Activated naive CD8-positive, alpha-beta T cell treated with anti-CD3 and anti-CD28 coated beads, Interleukin-2, amount 50 U/mL, for 24 hours (primary cell): Measurements from ENCODE around the gene IL17RD.

ENCODE experiments used
- ATAC-seq: fragments of 150-1000 bp; cut with Tn5 transposase; one replicate; pipeline ENCODE4 v1.10.0; 2021
- DNase-seq: peaks from one replicate; pipeline ENCODE4 v3.0.0; 2021
- H3K27ac Mint-ChIP-seq: one replicate; pipeline ENCODE4 v1.8.0; 2021; ENCODE audit warnings: mild to moderate bottlenecking, mixed read lengths
- H3K27me3 Mint-ChIP-seq: one replicate; pipeline ENCODE4 v1.8.0; 2021; ENCODE audit warnings: mixed read lengths
- H3K36me3 Mint-ChIP-seq: one replicate; pipeline ENCODE4 v1.8.0; 2021; ENCODE audit warnings: low read depth, mixed read lengths
- H3K4me1 Mint-ChIP-seq: one replicate; pipeline ENCODE4 v1.8.0; 2021; ENCODE audit warnings: mixed read lengths
- H3K4me3 Mint-ChIP-seq: one replicate; pipeline ENCODE4 v1.8.0; 2021; ENCODE audit warnings: mild to moderate bottlenecking, moderate library complexity, mixed read lengths
- H3K9me3 Mint-ChIP-seq: one replicate; pipeline ENCODE4 v1.8.0; 2021; ENCODE audit warnings: mixed read lengths

Gene IL17RD

DNA sequence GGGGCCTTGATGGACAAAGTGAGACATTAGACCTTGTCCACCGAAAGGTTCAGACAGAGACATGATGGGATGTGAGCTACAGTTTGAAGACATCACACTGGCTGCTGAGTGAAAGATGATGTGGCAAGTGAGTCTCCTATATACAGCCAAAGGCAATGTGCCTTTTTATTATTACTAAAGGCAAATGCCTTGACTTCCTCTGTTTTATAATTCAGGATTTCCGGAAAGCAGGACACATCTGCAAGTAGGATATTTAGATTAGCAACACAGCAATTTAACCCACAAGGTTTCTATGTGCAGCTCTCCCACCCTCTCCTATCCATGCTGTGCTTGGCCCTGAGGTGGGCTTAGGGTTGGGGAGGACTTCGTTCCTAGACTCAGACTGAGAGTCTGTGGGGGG lies 84.0 kb downstream of the IL17RD start:
- Mint-ChIP-seq H3K36me3 (no peaks in the 10 kb centered on the region), H3K4me3 (no peak overlapping the region), H3K27me3 (peaks cover 46% of the 10 kb centered on the region), H3K4me1 (peaks cover 4% of the 10 kb centered on the region), H3K9me3 (no peaks in the 10 kb centered on the region), H3K27ac (no peak overlapping the region)
- ATAC-seq (no peak), DNase-seq (no peak)

DNA sequence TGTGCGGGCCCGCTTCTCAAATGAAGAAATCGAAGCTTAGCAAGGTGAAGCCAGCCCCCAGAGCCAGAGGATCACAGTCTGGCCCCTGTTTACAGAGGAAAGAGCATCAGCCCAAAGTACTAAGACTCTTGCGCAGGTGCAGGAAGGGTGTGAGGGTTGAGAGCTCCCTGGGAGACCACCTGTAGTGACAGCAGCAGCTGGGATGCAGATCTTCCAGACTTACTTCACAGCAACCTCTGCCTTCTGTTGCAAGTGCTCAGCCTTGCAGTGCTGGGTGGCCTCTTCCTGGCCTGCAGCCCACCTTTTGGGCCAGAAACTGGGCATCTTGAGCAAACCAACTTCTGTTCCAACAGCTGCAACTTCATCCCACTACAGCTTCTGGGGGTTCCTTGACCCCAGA lies 85.0 kb downstream of the IL17RD start:
- H3K27ac Mint-ChIP-seq = no peak overlapping the region

DNA sequence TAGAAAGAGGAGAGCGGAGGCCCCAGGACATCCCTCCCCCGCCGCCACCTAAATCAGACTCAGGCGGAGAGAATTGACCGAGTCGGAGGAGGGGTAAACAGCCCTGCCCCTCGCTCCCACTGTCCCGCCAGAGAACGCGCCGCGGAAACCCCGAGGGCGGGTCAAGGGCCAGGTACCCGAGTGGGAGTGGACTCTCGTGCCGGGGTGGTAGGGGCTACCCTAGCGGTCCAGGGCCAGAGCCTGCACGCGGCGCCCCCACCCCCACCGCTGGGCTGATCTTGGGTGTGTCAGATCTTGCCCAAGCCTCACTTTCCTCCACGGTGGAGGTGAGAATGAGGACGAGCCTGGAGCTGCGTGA lies 85.7 kb downstream of the IL17RD start:
- H3K4me3 Mint-ChIP-seq = peak overlapping the region; percentile 58
- peaks cover 58% of the 10 kb centered on the region for H3K27me3 Mint-ChIP-seq
- no peaks in the 10 kb centered on the region for H3K9me3 Mint-ChIP-seq
- H3K27ac Mint-ChIP-seq = no peak overlapping the region
- ATAC-seq (no peak), DNase-seq (no peak)
- H3K4me1 Mint-ChIP-seq = peaks cover 4% of the 10 kb centered on the region
- no peaks in the 10 kb centered on the region for H3K36me3 Mint-ChIP-seq

More for the DNA sequence above, 85.0 kb downstream of the IL17RD start:
- peak overlapping the region; percentile 58 for H3K4me3 Mint-ChIP-seq
- peaks cover 4% of the 10 kb centered on the region for H3K4me1 Mint-ChIP-seq
- H3K9me3 Mint-ChIP-seq = no peaks in the 10 kb centered on the region
- DNase-seq (no peak), ATAC-seq (no peak)
- H3K27me3 Mint-ChIP-seq = peaks cover 54% of the 10 kb centered on the region
- no peaks in the 10 kb centered on the region for H3K36me3 Mint-ChIP-seq

DNA sequence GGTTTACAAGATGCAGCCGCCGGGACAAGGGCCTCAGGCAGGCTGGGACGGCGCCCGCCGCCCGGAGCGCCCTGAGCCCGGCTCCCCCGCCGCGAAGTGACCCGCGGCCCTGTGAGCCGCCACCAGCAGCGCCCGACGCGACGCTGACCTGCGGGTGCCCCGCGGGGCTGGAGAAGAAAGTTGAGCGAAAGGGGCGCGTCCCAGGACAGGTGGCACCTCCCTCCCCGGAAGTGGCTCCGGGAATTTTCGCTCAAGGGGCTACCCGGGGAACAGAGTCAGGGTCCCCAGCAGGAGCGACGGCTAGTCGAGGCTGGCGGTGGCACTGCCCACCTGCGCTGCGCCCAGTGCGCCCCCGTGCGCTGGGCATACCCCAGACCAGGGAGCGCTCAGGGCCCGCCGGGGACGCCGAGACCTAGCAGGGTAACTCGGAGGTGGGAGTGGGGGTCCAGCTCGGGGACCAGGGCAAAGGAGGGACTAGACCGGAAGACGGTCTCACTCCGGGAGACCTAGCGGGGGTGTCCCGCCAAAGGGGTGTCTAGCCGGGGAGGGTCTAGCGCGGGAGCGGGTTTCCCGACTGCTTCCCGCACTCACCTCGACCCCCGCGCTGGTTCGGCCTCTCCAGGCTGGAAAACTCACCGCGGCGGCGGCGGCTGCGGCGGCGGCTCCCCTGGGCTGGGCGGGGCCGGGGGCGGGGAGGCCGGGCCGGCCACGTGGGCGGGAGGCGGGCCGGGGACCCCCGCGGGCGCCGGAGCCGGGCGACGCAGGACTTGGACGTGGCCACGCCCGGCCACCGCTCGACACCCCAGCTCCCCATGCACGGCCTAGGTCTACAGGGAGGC lies 86.3 kb downstream of the IL17RD start:
- Mint-ChIP-seq H3K27ac (no peak overlapping the region), H3K27me3 (peaks cover 63% of the 10 kb centered on the region), H3K4me3 (peak overlapping the region; percentile 63), H3K4me1 (peaks cover 4% of the 10 kb centered on the region), H3K36me3 (no peaks in the 10 kb centered on the region), H3K9me3 (no peaks in the 10 kb centered on the region)
- ATAC-seq (peak; percentile 31), DNase-seq (peak; percentile 23)

DNA sequence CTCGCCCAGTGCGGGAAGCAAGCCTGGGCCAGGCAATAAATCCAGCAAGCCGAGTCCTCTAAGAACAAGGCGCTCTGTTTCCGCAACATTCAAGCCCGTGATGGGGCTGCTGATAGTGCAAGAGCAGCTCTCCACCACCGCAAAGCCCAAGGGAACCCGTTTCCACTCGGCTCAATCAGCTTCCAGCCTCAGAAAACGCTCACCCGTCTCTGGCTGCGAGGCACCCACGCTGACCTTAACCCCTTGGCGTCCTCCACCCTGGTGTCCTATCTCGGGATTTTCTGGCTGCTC lies 86.9 kb downstream of the IL17RD start:
- no peaks in the 10 kb centered on the region for H3K9me3 Mint-ChIP-seq
- ATAC-seq = peak; percentile 39
- peaks cover 64% of the 10 kb centered on the region for H3K27me3 Mint-ChIP-seq
- no peaks in the 10 kb centered on the region for H3K36me3 Mint-ChIP-seq
- H3K4me3 Mint-ChIP-seq = peak overlapping the region; percentile 63
- DNase-seq = peak; percentile 15
- H3K4me1 Mint-ChIP-seq = peaks cover 4% of the 10 kb centered on the region
- no peak overlapping the region for H3K27ac Mint-ChIP-seq

- no peaks in the 10 kb centered on the region for H3K36me3 Mint-ChIP-seq
- ATAC-seq (no peak), DNase-seq (no peak)
- H3K27me3 Mint-ChIP-seq = peaks cover 68% of the 10 kb centered on the region
- peaks cover 4% of the 10 kb centered on the region for H3K4me1 Mint-ChIP-seq
- no peak overlapping the region for H3K27ac Mint-ChIP-seq
- no peaks in the 10 kb centered on the region for H3K9me3 Mint-ChIP-seq
- H3K4me3 Mint-ChIP-seq = peak overlapping the region; percentile 63
Observed at GRCh38 chr3:57077630-57078343, 87.4 kb downstream of the IL17RD start.

GRCh38 chr3:57076422-57076951 lies 88.7 kb downstream of the IL17RD start:
- Mint-ChIP-seq H3K4me3 (no peak overlapping the region), H3K4me1 (peaks cover 4% of the 10 kb centered on the region), H3K36me3 (no peaks in the 10 kb centered on the region), H3K27me3 (peaks cover 60% of the 10 kb centered on the region), H3K9me3 (no peaks in the 10 kb centered on the region), H3K27ac (no peak overlapping the region)
- ATAC-seq (no peak), DNase-seq (no peak)

GRCh38 chr3:57074135-57074534 lies 91.0 kb downstream of the IL17RD start:
- Mint-ChIP-seq H3K36me3 (no peaks in the 10 kb centered on the region), H3K4me1 (peaks cover 6% of the 10 kb centered on the region), H3K27me3 (peaks cover 51% of the 10 kb centered on the region), H3K27ac (no peak overlapping the region), H3K4me3 (no peak overlapping the region), H3K9me3 (no peaks in the 10 kb centered on the region)
- no peak for DNase-seq
- ATAC-seq = no peak

- peaks cover 8% of the 10 kb centered on the region for H3K4me1 Mint-ChIP-seq
- H3K27ac Mint-ChIP-seq = no peak overlapping the region
- H3K36me3 Mint-ChIP-seq = no peaks in the 10 kb centered on the region
- no peak for DNase-seq
- no peak overlapping the region for H3K4me3 Mint-ChIP-seq
- H3K27me3 Mint-ChIP-seq = peaks cover 52% of the 10 kb centered on the region
- ATAC-seq = no peak
- no peaks in the 10 kb centered on the region for H3K9me3 Mint-ChIP-seq
Observed at GRCh38 chr3:57073628-57074027, 91.5 kb downstream of the IL17RD start.

- DNase-seq (no peak), ATAC-seq (no peak)
- Mint-ChIP-seq H3K9me3 (no peaks in the 10 kb centered on the region), H3K36me3 (no peaks in the 10 kb centered on the region), H3K4me3 (no peak overlapping the region), H3K27me3 (peaks cover 16% of the 10 kb centered on the region), H3K27ac (no peak overlapping the region), H3K4me1 (peaks cover 11% of the 10 kb centered on the region)
Observed at GRCh38 chr3:57069503-57069902, 95.7 kb downstream of the IL17RD start.

- H3K27ac Mint-ChIP-seq = peak overlapping the region; percentile 59
- H3K9me3 Mint-ChIP-seq = no peaks in the 10 kb centered on the region
- H3K4me3 Mint-ChIP-seq = no peak overlapping the region
- no peaks in the 10 kb centered on the region for H3K36me3 Mint-ChIP-seq
- peak; percentile 21 for DNase-seq
- peak; percentile 86 for ATAC-seq
- peaks cover 11% of the 10 kb centered on the region for H3K4me1 Mint-ChIP-seq
- H3K27me3 Mint-ChIP-seq = peaks cover 12% of the 10 kb centered on the region
Observed at GRCh38 chr3:57068437-57069089, 96.6 kb downstream of the IL17RD start.

DNA sequence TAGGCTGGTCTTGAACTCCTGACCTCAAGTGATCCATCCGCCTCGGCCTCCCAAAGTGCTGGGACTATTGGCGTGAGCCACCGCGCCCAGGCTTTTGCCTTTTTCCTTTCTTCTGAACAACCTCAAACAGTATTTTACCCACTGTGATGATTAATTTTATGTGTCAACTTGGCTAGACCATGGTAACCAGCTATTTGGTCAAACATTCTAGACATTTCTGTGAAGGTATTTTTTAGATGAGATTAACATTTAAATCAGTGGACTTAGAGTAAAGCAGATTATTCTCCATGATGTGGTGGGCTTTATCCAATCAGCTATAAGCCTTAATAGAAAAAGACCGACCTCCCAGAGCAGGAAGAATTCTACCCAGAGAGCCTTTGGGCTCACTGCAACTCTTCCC lies 98.7 kb downstream of the IL17RD start:
- H3K27me3 Mint-ChIP-seq = peaks cover 10% of the 10 kb centered on the region
- H3K4me1 Mint-ChIP-seq = peaks cover 11% of the 10 kb centered on the region
- H3K9me3 Mint-ChIP-seq = no peaks in the 10 kb centered on the region
- no peak overlapping the region for H3K27ac Mint-ChIP-seq
- no peak for ATAC-seq
- H3K36me3 Mint-ChIP-seq = no peaks in the 10 kb centered on the region
- no peak overlapping the region for H3K4me3 Mint-ChIP-seq
- no peak for DNase-seq

- Mint-ChIP-seq H3K9me3 (no peaks in the 10 kb centered on the region), H3K36me3 (no peaks in the 10 kb centered on the region), H3K4me1 (peaks cover 11% of the 10 kb centered on the region), H3K27ac (no peak overlapping the region), H3K27me3 (peaks cover 9% of the 10 kb centered on the region), H3K4me3 (no peak overlapping the region)
- ATAC-seq (no peak), DNase-seq (no peak)
Observed at GRCh38 chr3:57065588-57065987, 99.6 kb downstream of the IL17RD start.

- no peaks in the 10 kb centered on the region for H3K9me3 Mint-ChIP-seq
- DNase-seq = no peak
- ATAC-seq = no peak
- H3K4me3 Mint-ChIP-seq = no peak overlapping the region
- peaks cover 11% of the 10 kb centered on the region for H3K4me1 Mint-ChIP-seq
- H3K27ac Mint-ChIP-seq = no peak overlapping the region
- no peaks in the 10 kb centered on the region for H3K36me3 Mint-ChIP-seq
- H3K27me3 Mint-ChIP-seq = peaks cover 7% of the 10 kb centered on the region
Observed at GRCh38 chr3:57064572-57064971, 100.6 kb downstream of the IL17RD start.

DNA sequence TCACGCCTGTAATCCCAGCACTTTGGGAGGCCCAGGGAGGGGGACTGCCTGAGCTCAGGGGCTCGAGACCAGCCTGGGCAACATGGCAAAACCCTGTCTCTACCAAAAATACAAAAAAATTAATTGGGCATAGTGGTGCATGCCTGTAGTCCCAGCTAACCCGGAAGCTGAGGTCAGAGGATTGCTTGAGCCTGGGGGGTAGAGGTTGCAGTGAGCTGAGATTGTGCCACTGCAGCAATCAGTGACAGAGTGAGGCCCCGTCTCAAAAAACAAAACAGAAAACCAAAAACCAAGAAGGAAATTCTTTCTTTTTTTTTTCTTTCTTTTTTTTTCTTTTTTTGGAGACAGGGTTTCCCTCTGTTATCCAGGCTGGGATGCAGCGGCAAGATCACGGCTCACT lies 101.2 kb downstream of the IL17RD start:
- peaks cover 7% of the 10 kb centered on the region for H3K27me3 Mint-ChIP-seq

More for the DNA sequence above, 101.2 kb downstream of the IL17RD start:
- no peak overlapping the region for H3K27ac Mint-ChIP-seq
- H3K36me3 Mint-ChIP-seq = no peaks in the 10 kb centered on the region
- no peak overlapping the region for H3K4me3 Mint-ChIP-seq
- DNase-seq = no peak
- no peak for ATAC-seq
- no peaks in the 10 kb centered on the region for H3K9me3 Mint-ChIP-seq
- peaks cover 8% of the 10 kb centered on the region for H3K4me1 Mint-ChIP-seq
